ENCODE measurements around the gene SRP54.

SRP54 gene

DNA sequence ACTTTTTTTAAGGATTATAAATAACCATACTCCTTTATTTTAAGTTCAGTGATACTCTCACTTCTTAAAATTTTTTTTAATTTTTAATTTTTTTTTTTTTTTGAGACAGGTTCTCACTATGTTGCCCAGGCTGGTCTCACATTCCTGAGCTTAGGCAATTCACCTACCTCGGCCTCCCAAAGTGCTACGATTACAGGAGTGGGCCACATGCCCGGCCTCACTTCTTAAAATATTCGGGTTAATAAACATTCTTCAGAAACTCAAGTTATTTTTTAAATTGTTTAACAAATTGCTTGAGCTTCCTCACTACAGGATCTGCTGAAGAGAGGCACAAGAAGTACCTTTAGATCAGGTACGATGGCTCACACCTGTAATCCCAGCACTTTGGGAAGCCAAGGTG, 4.3 kb upstream of the SRP54 start:
- Mint-ChIP-seq H3K4me1 (peaks cover 6% of the 10 kb centered on the region), H3K4me3 (no peak overlapping the region), H3K36me3 (ENCODE audit: low read depth) (peaks cover 20% of the 10 kb centered on the region), H3K27me3 (ENCODE audit: low read depth, poor library complexity) (no peaks in the 10 kb centered on the region), H3K27ac (no peak overlapping the region), H3K9me3 (no peaks in the 10 kb centered on the region)
- TF ChIP-seq, protein P1, sequence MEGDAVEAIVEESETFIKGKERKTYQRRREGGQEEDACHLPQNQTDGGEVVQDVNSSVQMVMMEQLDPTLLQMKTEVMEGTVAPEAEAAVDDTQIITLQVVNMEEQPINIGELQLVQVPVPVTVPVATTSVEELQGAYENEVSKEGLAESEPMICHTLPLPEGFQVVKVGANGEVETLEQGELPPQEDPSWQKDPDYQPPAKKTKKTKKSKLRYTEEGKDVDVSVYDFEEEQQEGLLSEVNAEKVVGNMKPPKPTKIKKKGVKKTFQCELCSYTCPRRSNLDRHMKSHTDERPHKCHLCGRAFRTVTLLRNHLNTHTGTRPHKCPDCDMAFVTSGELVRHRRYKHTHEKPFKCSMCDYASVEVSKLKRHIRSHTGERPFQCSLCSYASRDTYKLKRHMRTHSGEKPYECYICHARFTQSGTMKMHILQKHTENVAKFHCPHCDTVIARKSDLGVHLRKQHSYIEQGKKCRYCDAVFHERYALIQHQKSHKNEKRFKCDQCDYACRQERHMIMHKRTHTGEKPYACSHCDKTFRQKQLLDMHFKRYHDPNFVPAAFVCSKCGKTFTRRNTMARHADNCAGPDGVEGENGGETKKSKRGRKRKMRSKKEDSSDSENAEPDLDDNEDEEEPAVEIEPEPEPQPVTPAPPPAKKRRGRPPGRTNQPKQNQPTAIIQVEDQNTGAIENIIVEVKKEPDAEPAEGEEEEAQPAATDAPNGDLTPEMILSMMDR (IDR thresholded peaks at IDR 0.05), result no peak
- DNase-seq, result no peak

GRCh38 chr14:34980337-34980900, 2.4 kb upstream of the SRP54 start:
- H3K9me3 Mint-ChIP-seq, result no peaks in the 10 kb centered on the region
- H3K27ac Mint-ChIP-seq, result no peak overlapping the region
- H3K4me3 Mint-ChIP-seq, result no peak overlapping the region
- no peak for DNase-seq
- peaks cover 6% of the 10 kb centered on the region for H3K4me1 Mint-ChIP-seq
- no peaks in the 10 kb centered on the region for H3K27me3 Mint-ChIP-seq (ENCODE audit: low read depth, poor library complexity)
- TF ChIP-seq, protein P1 (IDR thresholded peaks at IDR 0.05), result no peak
- peaks cover 23% of the 10 kb centered on the region for H3K36me3 Mint-ChIP-seq (ENCODE audit: low read depth)

GRCh38 chr14:34981743-34982420, 910 bp upstream of the SRP54 start:
- peak; percentile 40 for DNase-seq
- no peak overlapping the region for H3K27ac Mint-ChIP-seq
- H3K27me3 Mint-ChIP-seq (ENCODE audit: low read depth, poor library complexity), result no peaks in the 10 kb centered on the region
- TF ChIP-seq, protein P1 (IDR thresholded peaks at IDR 0.05), result peak; percentile 25
- H3K36me3 Mint-ChIP-seq (ENCODE audit: low read depth), result peaks cover 29% of the 10 kb centered on the region
- no peak overlapping the region for H3K4me3 Mint-ChIP-seq
- peaks cover 6% of the 10 kb centered on the region for H3K4me1 Mint-ChIP-seq
- no peaks in the 10 kb centered on the region for H3K9me3 Mint-ChIP-seq

GRCh38 chr14:34983148-34983760, 462 bp downstream of the SRP54 start:
- Mint-ChIP-seq H3K27ac (no peak overlapping the region), H3K9me3 (no peaks in the 10 kb centered on the region), H3K27me3 (ENCODE audit: low read depth, poor library complexity) (no peaks in the 10 kb centered on the region), H3K36me3 (ENCODE audit: low read depth) (peaks cover 25% of the 10 kb centered on the region), H3K4me3 (no peak overlapping the region), H3K4me1 (peaks cover 6% of the 10 kb centered on the region)
- no peak for DNase-seq
- TF ChIP-seq, protein P1 (IDR thresholded peaks at IDR 0.05), result no peak

- Mint-ChIP-seq H3K9me3 (no peaks in the 10 kb centered on the region), H3K27ac (no peak overlapping the region), H3K4me1 (peaks cover 6% of the 10 kb centered on the region), H3K4me3 (no peak overlapping the region), H3K36me3 (ENCODE audit: low read depth) (peaks cover 25% of the 10 kb centered on the region), H3K27me3 (ENCODE audit: low read depth, poor library complexity) (no peaks in the 10 kb centered on the region)
- no peak for DNase-seq
- TF ChIP-seq, protein P1 (IDR thresholded peaks at IDR 0.05), result no peak
Observed at GRCh38 chr14:34983786-34984185, 994 bp downstream of the SRP54 start.

Data from nephron progenitor cell (in vitro differentiated cells).